Stimulated activated CD4-positive, alpha-beta T cell treated with anti-CD3 and anti-CD28 coated beads, TNF-alpha, amount 100 ng/mL, for 4 hours (primary cell): ENCODE data around the gene CYP21A2.
"Not testable (repeated sequence)": the region's sequence is repeated elsewhere in the genome, so short reads cannot be mapped to it uniquely, and the experiment has no call there.

ENCODE experiments used
- DNase-seq, 3 experiments: peaks; one replicate each; pipeline ENCODE4 v3.0.0-alpha.2; 2020; ENCODE audit warnings: low read depth in 3 of 3

The CYP21A2 gene

GRCh38 chr6:32037598-32038524, at the start of gene CYP21A2:
Gene CYP21A2 (plus strand): TSS chr6:32038415. CDS start chr6:32038423, 8 bp downstream.
- DNase-seq, result not testable (repeated sequence)

- DNase-seq, result not testable (repeated sequence)
Observed at GRCh38 chr6:31989363-31989762, 48.9 kb upstream of the CYP21A2 start.

- DNase-seq, result not testable (repeated sequence)
Observed at GRCh38 chr6:31994421-31994820, 43.8 kb upstream of the CYP21A2 start.

GRCh38 chr6:31996385-31996784, 41.8 kb upstream of the CYP21A2 start:
- DNase-seq, result not testable (repeated sequence)

- not testable (repeated sequence) for DNase-seq
Observed at GRCh38 chr6:32002546-32003268, 35.5 kb upstream of the CYP21A2 start.

GRCh38 chr6:32003301-32003700, 34.9 kb upstream of the CYP21A2 start:
- DNase-seq, result not testable (repeated sequence)

- DNase-seq, result not testable (repeated sequence)
Observed at GRCh38 chr6:32004393-32004792, 33.8 kb upstream of the CYP21A2 start.

GRCh38 chr6:32004864-32005537, 33.2 kb upstream of the CYP21A2 start:
- DNase-seq, result not testable (repeated sequence)

- DNase-seq, result not testable (repeated sequence)
Observed at GRCh38 chr6:32005538-32005880, 32.7 kb upstream of the CYP21A2 start.

GRCh38 chr6:32005991-32006529, 32.2 kb upstream of the CYP21A2 start:
- not testable (repeated sequence) for DNase-seq

- not testable (repeated sequence) for DNase-seq
Observed at GRCh38 chr6:32007086-32007485, 31.1 kb upstream of the CYP21A2 start.

- DNase-seq, result not testable (repeated sequence)
Observed at GRCh38 chr6:32008037-32008436, 30.2 kb upstream of the CYP21A2 start.

- DNase-seq, result not testable (repeated sequence)
Observed at GRCh38 chr6:32008616-32009015, 29.6 kb upstream of the CYP21A2 start.

GRCh38 chr6:32009537-32009936, 28.7 kb upstream of the CYP21A2 start:
- not testable (repeated sequence) for DNase-seq

- not testable (repeated sequence) for DNase-seq
Observed at GRCh38 chr6:32010856-32011530, 27.2 kb upstream of the CYP21A2 start.

GRCh38 chr6:32012941-32013617, 25.1 kb upstream of the CYP21A2 start:
- not testable (repeated sequence) for DNase-seq

- DNase-seq, result not testable (repeated sequence)
Observed at GRCh38 chr6:32013738-32014137, 24.5 kb upstream of the CYP21A2 start.

GRCh38 chr6:32014547-32014946, 23.7 kb upstream of the CYP21A2 start, which contains the start of gene C4B:
Gene C4B (plus strand): TSS chr6:32014795. CDS start chr6:32014846, 51 bp downstream.
- DNase-seq, result not testable (repeated sequence)

- DNase-seq, result not testable (repeated sequence)
Observed at GRCh38 chr6:32022100-32022499, 16.1 kb upstream of the CYP21A2 start.

- DNase-seq, result not testable (repeated sequence)
Observed at GRCh38 chr6:32028631-32029030, 9.6 kb upstream of the CYP21A2 start.
